SK-N-SH treated with all-trans-retinoic acid at 6 μM for 48 hours (cell line): ENCODE data around the gene ACLY.

Source experiments
- CSDC2 ChIP-seq: fragments of 250-450 bp; sonication (Bioruptor Pico); IDR thresholded peaks from 2 replicates; pipeline ENCODE4 v1.5.0; 2020; ENCODE audit warnings: mild to moderate bottlenecking, moderate library complexity
- ESRRG ChIP-seq: fragments of 250-450 bp; sonication (Bioruptor Pico); IDR thresholded peaks from 2 replicates; pipeline ENCODE4 v1.6.1; 2021; ENCODE audit warnings: mild to moderate bottlenecking
- ZNF70 ChIP-seq: fragments of 450-650 bp; formaldehyde crosslinking; IDR thresholded peaks from 2 replicates; pipeline ENCODE4 v1.5.0; 2020; ENCODE audit warnings: mild to moderate bottlenecking, moderate library complexity
- TF ChIP-seq, protein P1 (sequence below): fragments of 250-450 bp; sonication (Bioruptor Pico); IDR thresholded peaks from 2 replicates; pipeline ENCODE4 v1.8.0; 2021; ENCODE audit warnings: low read depth, mild to moderate bottlenecking, moderate library complexity, borderline replicate concordance

GRCh38 chr17:41891135-41892020, 27.4 kb downstream of the ACLY start:
- TF ChIP-seq, protein P1, sequence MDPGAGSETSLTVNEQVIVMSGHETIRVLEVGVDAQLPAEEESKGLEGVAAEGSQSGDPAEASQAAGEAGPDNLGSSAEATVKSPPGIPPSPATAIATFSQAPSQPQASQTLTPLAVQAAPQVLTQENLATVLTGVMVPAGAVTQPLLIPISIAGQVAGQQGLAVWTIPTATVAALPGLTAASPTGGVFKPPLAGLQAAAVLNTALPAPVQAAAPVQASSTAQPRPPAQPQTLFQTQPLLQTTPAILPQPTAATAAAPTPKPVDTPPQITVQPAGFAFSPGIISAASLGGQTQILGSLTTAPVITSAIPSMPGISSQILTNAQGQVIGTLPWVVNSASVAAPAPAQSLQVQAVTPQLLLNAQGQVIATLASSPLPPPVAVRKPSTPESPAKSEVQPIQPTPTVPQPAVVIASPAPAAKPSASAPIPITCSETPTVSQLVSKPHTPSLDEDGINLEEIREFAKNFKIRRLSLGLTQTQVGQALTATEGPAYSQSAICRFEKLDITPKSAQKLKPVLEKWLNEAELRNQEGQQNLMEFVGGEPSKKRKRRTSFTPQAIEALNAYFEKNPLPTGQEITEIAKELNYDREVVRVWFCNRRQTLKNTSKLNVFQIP (CRISPR knock-in tag): no peak
- TF ChIP-seq ESRRG (no peak), ZNF70 (no peak), CSDC2 (CRISPR knock-in tag) (no peak)
